HG02870 (cell line): Measurements from ENCODE around the gene IQGAP2.
"Not testable (repeated sequence)": the region's sequence is repeated elsewhere in the genome, so short reads cannot be mapped to it uniquely, and the experiment has no call there.

Experiments
- ATAC-seq: cut with Tn5 transposase; IDR thresholded peaks from one replicate; pipeline ENCODE4 v1.9.1; 2021; ENCODE audit warnings: mild to moderate bottlenecking, moderate library complexity; ENCODE audit not compliant: unreplicated experiment

Gene IQGAP2

GRCh38 chr5:76499507-76500161 lies 96.5 kb downstream of the IQGAP2 start:
- no peak for ATAC-seq

- ATAC-seq = no peak
Measured at GRCh38 chr5:76500633-76501393, 97.7 kb downstream of the IQGAP2 start.

GRCh38 chr5:76503929-76504328 lies 100.8 kb downstream of the IQGAP2 start:
- no peak for ATAC-seq

GRCh38 chr5:76504901-76505564 lies 101.9 kb downstream of the IQGAP2 start:
- ATAC-seq = no peak

- ATAC-seq = no peak
Measured at GRCh38 chr5:76513476-76513875, 110.4 kb downstream of the IQGAP2 start.

GRCh38 chr5:76514292-76514691 lies 111.2 kb downstream of the IQGAP2 start:
- no peak for ATAC-seq

GRCh38 chr5:76514713-76515112 lies 111.6 kb downstream of the IQGAP2 start:
- no peak for ATAC-seq

- ATAC-seq = no peak
Measured at GRCh38 chr5:76517334-76517733, 114.2 kb downstream of the IQGAP2 start.

- ATAC-seq = not testable (repeated sequence)
Measured at GRCh38 chr5:76518246-76518645, 115.2 kb downstream of the IQGAP2 start.

- ATAC-seq = peak; percentile 72
Measured at GRCh38 chr5:76521240-76521758, 118.2 kb downstream of the IQGAP2 start.

GRCh38 chr5:76522103-76522935 lies 119.2 kb downstream of the IQGAP2 start:
- no peak for ATAC-seq

- no peak for ATAC-seq
Measured at GRCh38 chr5:76524101-76524835, 121.2 kb downstream of the IQGAP2 start.

GRCh38 chr5:76524868-76525267 lies 121.8 kb downstream of the IQGAP2 start:
- ATAC-seq = no peak

GRCh38 chr5:76525956-76526355 lies 122.9 kb downstream of the IQGAP2 start:
- ATAC-seq = no peak

GRCh38 chr5:76526950-76527583 lies 124.0 kb downstream of the IQGAP2 start:
- no peak for ATAC-seq

- no peak for ATAC-seq
Measured at GRCh38 chr5:76527685-76528161, 124.6 kb downstream of the IQGAP2 start.

- no peak for ATAC-seq
Measured at GRCh38 chr5:76528547-76529331, 125.7 kb downstream of the IQGAP2 start.

- no peak for ATAC-seq
Measured at GRCh38 chr5:76529464-76530344, 126.6 kb downstream of the IQGAP2 start.
